Fibroblast of lung (primary cell): Measurements from ENCODE around the gene ITGA7. TPM values are rescaled to one million over a fixed set of nuclear protein-coding genes. Genes with fewer than 3 reads are reported as not detected.

Experiments
- DNase-seq, 2 donors: peaks; one replicate each; pipeline versions ENCODE4 v3.0.0 to v3.0.0-alpha.2; 2010; ENCODE audit warnings: low read depth in 2 of 2
- H2AFZ ChIP-seq: 2 replicates; pipeline ENCODE4 v1.5.1; 2012; ENCODE audit warnings: low read length, control low read depth, inconsistent platforms
- H3K27ac ChIP-seq: 2 replicates; pipeline ENCODE4 v1.5.1; 2011; ENCODE audit warnings: low read length, control low read depth; ENCODE audit not compliant: insufficient read depth
- H3K27me3 ChIP-seq: 2 replicates; pipeline ENCODE4 v1.5.1; 2011; ENCODE audit warnings: mild to moderate bottlenecking, low read length; ENCODE audit not compliant: control insufficient read depth, insufficient read depth
- H3K36me3 ChIP-seq: 2 replicates; pipeline ENCODE4 v1.5.1; 2011; ENCODE audit warnings: low read length; ENCODE audit not compliant: control insufficient read depth, insufficient read depth
- H3K4me1 ChIP-seq: 2 replicates; pipeline ENCODE4 v1.5.1; 2011; ENCODE audit warnings: low read length; ENCODE audit not compliant: control insufficient read depth, insufficient read depth; ENCODE audit errors: extremely low read depth
- H3K4me2 ChIP-seq: 2 replicates; pipeline ENCODE4 v1.5.1; 2011; ENCODE audit warnings: low read length, control low read depth; ENCODE audit not compliant: insufficient read depth; ENCODE audit errors: extremely low read depth
- H3K4me3 ChIP-seq, 4 experiments: fragments of 200-600 bp in 1 of 4; sonication (generic) in 1 of 4; replicated peaks in 1 of 4; 2 replicates each; pipeline ENCODE4 v1.5.1; 2011 to 2016; ENCODE audit warnings: low read length in 4 of 4, low read depth in 3 of 4, mild to moderate bottlenecking in 3 of 4, control low read depth in 2 of 4, inconsistent platforms in 1 of 4, mixed read lengths in 1 of 4; ENCODE audit not compliant: insufficient read depth in 1 of 4; ENCODE audit errors: control extremely low read depth in 1 of 4
- H3K79me2 ChIP-seq: 2 replicates; pipeline ENCODE4 v1.5.1; 2012; ENCODE audit warnings: mild to moderate bottlenecking, low read length, inconsistent platforms; ENCODE audit not compliant: control insufficient read depth, insufficient read depth
- H3K9ac ChIP-seq: 2 replicates; pipeline ENCODE4 v1.5.1; 2011; ENCODE audit warnings: mild to moderate bottlenecking, low read length, control low read depth; ENCODE audit not compliant: insufficient read depth
- H3K9me3 ChIP-seq: 2 replicates; pipeline ENCODE4 v1.5.1; 2012; ENCODE audit warnings: low read depth, low read length; ENCODE audit not compliant: control insufficient read depth, insufficient read depth
- H4K20me1 ChIP-seq: 2 replicates; pipeline ENCODE4 v1.5.1; 2011; ENCODE audit warnings: low read length; ENCODE audit not compliant: control insufficient read depth, insufficient read depth; ENCODE audit errors: extremely low read depth
- EZH2 ChIP-seq: IDR thresholded peaks from 2 replicates; pipeline ENCODE4 v1.5.1; 2012; ENCODE audit warnings: low read length, control low read depth, mild to moderate bottlenecking; ENCODE audit errors: missing control alignments
- polyA plus RNA-seq, 2 donors: library from polyadenylated mRNA; depleted of rRNA in 1 of 2; stranded (reverse) in 1 of 2; unstranded in 1 of 2; fragments of >200 nt; gene quantifications; 2 replicates each; pipeline ENCODE4 v1.2.1, GENCODE V29; 2011 to 2012; ENCODE audit warnings: missing spikeins in 1 of 2
- total RNA-seq: library from RNA; depleted of rRNA; stranded (reverse); fragments of >200 nt; gene quantifications from 2 replicates; pipeline ENCODE4 v1.2.1, GENCODE V29; 2014
- TF ChIP-seq, protein P1 (sequence below), 2 donors: IDR thresholded peaks in 1 of 2; conservative IDR thresholded peaks in 1 of 2; 1 replicate in 1 of 2; 2 replicates in 1 of 2; pipeline ENCODE4 v1.5.1; 2011 to 2012; ENCODE audit warnings: low read length in 2 of 2, control low read depth in 1 of 2, inconsistent platforms in 1 of 2, low read depth in 1 of 2, mild to moderate bottlenecking in 1 of 2

The ITGA7 gene
- total and polyA plus RNA-seq, 2 donors (not counting 1 experiment from before 2014, with no cell fraction given): 42.7 to 130 TPM

DNA sequence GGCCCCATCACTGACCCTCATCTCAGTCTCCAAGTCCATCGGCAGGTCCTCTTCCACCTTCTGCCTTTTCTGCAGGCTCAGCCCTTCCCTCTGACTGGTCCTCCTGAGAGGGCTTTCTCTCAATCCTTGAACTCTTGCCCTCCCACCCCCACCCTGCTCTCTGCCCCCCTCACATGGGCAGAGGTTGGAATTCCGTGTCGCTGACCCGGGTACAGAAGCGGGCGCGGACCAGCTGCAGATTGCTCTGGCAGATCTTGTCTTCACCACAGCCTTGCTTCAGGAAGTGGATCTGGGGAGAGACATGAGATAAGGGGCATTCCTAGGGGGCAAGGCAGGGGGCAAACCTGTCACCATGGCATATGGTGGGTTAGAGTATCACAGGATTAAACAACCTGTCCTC is 12.4 kb downstream of the ITGA7 start:
- H4K20me1 ChIP-seq: no peaks in the 10 kb centered on the region
- no peak overlapping the region for H3K4me2 ChIP-seq
- TF ChIP-seq EZH2: no peak
- TF ChIP-seq, protein P1, sequence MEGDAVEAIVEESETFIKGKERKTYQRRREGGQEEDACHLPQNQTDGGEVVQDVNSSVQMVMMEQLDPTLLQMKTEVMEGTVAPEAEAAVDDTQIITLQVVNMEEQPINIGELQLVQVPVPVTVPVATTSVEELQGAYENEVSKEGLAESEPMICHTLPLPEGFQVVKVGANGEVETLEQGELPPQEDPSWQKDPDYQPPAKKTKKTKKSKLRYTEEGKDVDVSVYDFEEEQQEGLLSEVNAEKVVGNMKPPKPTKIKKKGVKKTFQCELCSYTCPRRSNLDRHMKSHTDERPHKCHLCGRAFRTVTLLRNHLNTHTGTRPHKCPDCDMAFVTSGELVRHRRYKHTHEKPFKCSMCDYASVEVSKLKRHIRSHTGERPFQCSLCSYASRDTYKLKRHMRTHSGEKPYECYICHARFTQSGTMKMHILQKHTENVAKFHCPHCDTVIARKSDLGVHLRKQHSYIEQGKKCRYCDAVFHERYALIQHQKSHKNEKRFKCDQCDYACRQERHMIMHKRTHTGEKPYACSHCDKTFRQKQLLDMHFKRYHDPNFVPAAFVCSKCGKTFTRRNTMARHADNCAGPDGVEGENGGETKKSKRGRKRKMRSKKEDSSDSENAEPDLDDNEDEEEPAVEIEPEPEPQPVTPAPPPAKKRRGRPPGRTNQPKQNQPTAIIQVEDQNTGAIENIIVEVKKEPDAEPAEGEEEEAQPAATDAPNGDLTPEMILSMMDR (conservative IDR thresholded peaks at IDR 0.05 in 1 of 2, IDR thresholded peaks at IDR 0.05 in 1 of 2; ENCODE audit: low read depth in 1 of 2, low read length in 2 of 2): no peak
- H3K79me2 ChIP-seq: no peaks in the 10 kb centered on the region
- no peak overlapping the region for H3K4me3 ChIP-seq
- no peaks in the 10 kb centered on the region for H3K4me1 ChIP-seq
- H3K27me3 ChIP-seq: no peaks in the 10 kb centered on the region
- no peak for DNase-seq
- H3K27ac ChIP-seq: no peak overlapping the region
- H2AFZ ChIP-seq: no peak overlapping the region
- no peak overlapping the region for H3K9ac ChIP-seq
- no peaks in the 10 kb centered on the region for H3K9me3 ChIP-seq
- H3K36me3 ChIP-seq: peaks cover 15% of the 10 kb centered on the region

- Histone ChIP-seq H4K20me1 (no peaks in the 10 kb centered on the region), H3K4me1 (no peaks in the 10 kb centered on the region), H3K4me3 (no peak overlapping the region), H3K9ac (no peak overlapping the region), H3K4me2 (no peak overlapping the region), H3K9me3 (no peaks in the 10 kb centered on the region), H2AFZ (no peak overlapping the region), H3K27me3 (no peaks in the 10 kb centered on the region), H3K27ac (no peak overlapping the region), H3K79me2 (no peaks in the 10 kb centered on the region), H3K36me3 (peaks cover 15% of the 10 kb centered on the region)
- DNase-seq: no peak
- no peak for TF ChIP-seq EZH2
- TF ChIP-seq, protein P1 (conservative IDR thresholded peaks at IDR 0.05 in 1 of 2, IDR thresholded peaks at IDR 0.05 in 1 of 2; ENCODE audit: low read depth in 1 of 2, low read length in 2 of 2): no peak
Measured at GRCh38 chr12:55694651-55695050, 13.1 kb downstream of the ITGA7 start.

DNA sequence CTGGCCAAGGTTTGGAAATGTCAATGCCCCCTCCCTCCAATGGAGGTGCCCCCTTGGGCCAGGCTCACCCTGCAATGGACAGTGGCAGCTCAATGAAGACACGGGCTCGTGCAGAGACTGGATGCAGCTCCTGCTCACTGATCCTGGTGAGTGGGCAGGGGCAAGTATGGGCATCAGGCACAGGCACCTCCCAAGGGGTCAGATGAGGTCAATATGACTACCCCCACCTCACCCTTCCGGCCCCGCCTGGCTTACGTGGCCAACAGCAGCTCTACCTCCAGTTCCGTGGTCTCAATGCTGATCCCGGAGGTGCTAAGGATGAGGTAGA is 13.6 kb downstream of the ITGA7 start:
- TF ChIP-seq, protein P1 (conservative IDR thresholded peaks at IDR 0.05 in 1 of 2, IDR thresholded peaks at IDR 0.05 in 1 of 2; ENCODE audit: low read depth in 1 of 2, low read length in 2 of 2): no peak
- TF ChIP-seq EZH2: no peak

More for the DNA sequence above, 13.6 kb downstream of the ITGA7 start:
- H3K27ac ChIP-seq: no peak overlapping the region
- no peaks in the 10 kb centered on the region for H3K27me3 ChIP-seq
- H3K9ac ChIP-seq: no peak overlapping the region
- H3K4me1 ChIP-seq: no peaks in the 10 kb centered on the region
- no peaks in the 10 kb centered on the region for H3K79me2 ChIP-seq
- no peaks in the 10 kb centered on the region for H3K9me3 ChIP-seq
- H3K4me3 ChIP-seq: no peak overlapping the region
- DNase-seq: no peak
- H3K4me2 ChIP-seq: no peak overlapping the region
- H3K36me3 ChIP-seq: peaks cover 15% of the 10 kb centered on the region
- no peaks in the 10 kb centered on the region for H4K20me1 ChIP-seq
- H2AFZ ChIP-seq: no peak overlapping the region
